ENCODE results near the gene KICS2. TPM values are rescaled to one million over a fixed set of nuclear protein-coding genes. Genes with fewer than 3 reads are reported as not detected.

The KICS2 gene
- total and polyA plus RNA-seq, 2 of the 8 experiments (the other 6 are each of a cell fraction or from before 2014, with no cell fraction given): 5.6 to 9.5 TPM

- Histone ChIP-seq H4K8ac (ENCODE audit: extremely low read depth, insufficient read depth, low read length) (no peak overlapping the region), H3K27ac (ENCODE audit: low read depth, low read length) (no peak overlapping the region), H2AFZ (ENCODE audit: low read length) (no peak overlapping the region), H4K91ac (replicated peaks; ENCODE audit: insufficient read length, low read length) (no peak overlapping the region), H4K5ac (ENCODE audit: insufficient read length, low read depth, low read length) (no peak overlapping the region), H3K9ac (replicated peaks in 1 of 4; ENCODE audit: extremely low read depth in 1 of 4, low read depth in 3 of 4, low read length in 3 of 4) (no peak overlapping the region), H3K14ac (ENCODE audit: insufficient read length) (no peak overlapping the region), H3K27me3 (replicated peaks in 1 of 4; ENCODE audit: control insufficient read depth in 3 of 4, extremely low read depth in 1 of 4, insufficient read depth in 3 of 4, low read length in 3 of 4) (no peaks in the 10 kb centered on the region), H3K18ac (ENCODE audit: extremely low read depth, low read length) (no peak overlapping the region), H2AK5ac (ENCODE audit: low read depth, low read length) (no peak overlapping the region), H2BK120ac (replicated peaks; ENCODE audit: low read depth, low read length) (no peak overlapping the region), H3K23ac (ENCODE audit: insufficient read length) (no peak overlapping the region), H3K4ac (replicated peaks; ENCODE audit: insufficient read length, low read depth, low read length) (no peak overlapping the region), H3K23me2 (ENCODE audit: low read depth, low read length) (no peaks in the 10 kb centered on the region), H2BK20ac (ENCODE audit: low read length) (no peak overlapping the region), H3K4me1 (replicated peaks in 1 of 4; ENCODE audit: control insufficient read depth in 3 of 4, insufficient read depth in 4 of 4, low read length in 3 of 4) (peaks cover 0 to under 1% (median 0%) of the 10 kb centered on the region in 4 experiments; a peak in 1 of 7 replicates), H3K79me2 (ENCODE audit: control insufficient read depth in 1 of 2, insufficient read depth in 2 of 2, low read length in 2 of 2) (no peaks in the 10 kb centered on the region), H2BK12ac (ENCODE audit: low read depth, low read length) (no peak overlapping the region), H3K79me1 (ENCODE audit: low read depth, low read length) (no peaks in the 10 kb centered on the region), H3K4me3 (ENCODE audit: extremely low read depth in 1 of 4, insufficient read depth in 2 of 4, low read depth in 3 of 4, low read length in 4 of 4) (no peak overlapping the region), H3K4me2 (ENCODE audit: insufficient read depth in 1 of 2, low read depth in 2 of 2, low read length in 2 of 2) (no peak overlapping the region), H2BK5ac (ENCODE audit: low read depth, low read length) (no peak overlapping the region), H3K56ac (replicated peaks; ENCODE audit: insufficient read length, low read depth, low read length) (no peak overlapping the region), H4K20me1 (replicated peaks in 1 of 2; ENCODE audit: control insufficient read depth in 1 of 2, insufficient read depth in 2 of 2, low read length in 2 of 2) (no peaks in the 10 kb centered on the region), H2BK15ac (ENCODE audit: low read length) (no peak overlapping the region), H3K36me3 (ENCODE audit: control insufficient read depth in 2 of 4, insufficient read depth in 4 of 4, low read length in 3 of 4) (no peaks in the 10 kb centered on the region; a peak in 1 of 8 replicates), H3K9me3 (ENCODE audit: insufficient read depth in 2 of 2, low read depth in 1 of 2, low read length in 1 of 2) (no peaks in the 10 kb centered on the region)
- WGBS, 2 experiments (ENCODE audit: extremely low coverage in 1 of 2, insufficient coverage in 1 of 2, insufficient read length in 1 of 2, insufficient replicate concordance in 2 of 2, low coverage in 1 of 2, low lambda C conversion rate in 2 of 2, missing lambda C conversion rate in 1 of 2): 88% methylated on average over 7 of the region's 7 CpGs; no CpG with 5 or more reads in 1 of the 2 experiments
- no peak for DNase-seq (ENCODE audit: low read depth in 1 of 2, low spot score in 2 of 2)
- no peak for FAIRE-seq
- ChIA-PET POLR2A (ENCODE audit: partially characterized antibody) (no interaction called here), CTCF (ENCODE audit: partially characterized antibody) (no interaction called here)
- TF ChIP-seq MAFK (IDR thresholded peaks at IDR 0.05; ENCODE audit: low read depth, low read length) (peak; percentile 46), TBP (IDR thresholded peaks at IDR 0.05; ENCODE audit: low read depth, low read length) (no peak), RAD21 (IDR thresholded peaks at IDR 0.05 in 1 of 2, conservative IDR thresholded peaks at IDR 0.05 in 1 of 2; ENCODE audit: low read depth in 2 of 2, low read length in 2 of 2) (no peak), E2F6 (IDR thresholded peaks at IDR 0.05) (no peak)
These were observed 45.1 kb downstream of the KICS2 start for GRCh38 chr12:64177001-64177400.
